ENCODE results near the gene DAZAP2. TPM values are rescaled to one million over a fixed set of nuclear protein-coding genes. Genes with fewer than 3 reads are reported as not detected.

DAZAP2 gene
- total RNA-seq, 4 donors from 2014 or later = 197 to 255 (median 238) TPM

- H3K9me3 ChIP-seq = no peaks in the 10 kb centered on the region
- TF ChIP-seq EP300 (IDR thresholded peaks at IDR 0.05) = no peak
- no peak for TF ChIP-seq CTCF (IDR thresholded peaks at IDR 0.05)
- TF ChIP-seq POLR2A (IDR thresholded peaks at IDR 0.05) = no peak
- no peak overlapping the region for H3K4me3 ChIP-seq
- 96 to 99% methylated on average over 3 of the region's 3 CpGs for WGBS, 2 donors
- no peaks in the 10 kb centered on the region for H3K27me3 ChIP-seq
- no peaks in the 10 kb centered on the region for H3K4me1 ChIP-seq
- DNase-seq (ENCODE audit: low spot score in 2 of 2) = no peak
- H3K36me3 ChIP-seq = no peaks in the 10 kb centered on the region
- no peak overlapping the region for H3K27ac ChIP-seq
Observed at GRCh38 chr12:51263341-51263740, 24.7 kb downstream of the DAZAP2 start.

GRCh38 chr12:51264297-51264696, 25.7 kb downstream of the DAZAP2 start:
- H3K4me3 ChIP-seq = no peak overlapping the region
- WGBS, 2 donors = 91 to 96% methylated on average over 5 of the region's 5 CpGs
- H3K4me1 ChIP-seq = peaks cover 0 to 5% (median 0%) of the 10 kb centered on the region in 4 donors
- no peak overlapping the region for H3K27ac ChIP-seq
- H3K36me3 ChIP-seq = no peaks in the 10 kb centered on the region
- H3K27me3 ChIP-seq = no peaks in the 10 kb centered on the region
- DNase-seq (ENCODE audit: low spot score in 2 of 2) = no peak
- TF ChIP-seq EP300 (IDR thresholded peaks at IDR 0.05) (no peak), CTCF (IDR thresholded peaks at IDR 0.05) (no peak), POLR2A (IDR thresholded peaks at IDR 0.05) (no peak)
- H3K9me3 ChIP-seq = no peaks in the 10 kb centered on the region

GRCh38 chr12:51265024-51265423, 26.4 kb downstream of the DAZAP2 start:
- DNase-seq (ENCODE audit: low spot score in 2 of 2) = no peak
- Histone ChIP-seq H3K4me1 (peaks cover 0 to 10% (median 0%) of the 10 kb centered on the region in 4 donors), H3K9me3 (no peaks in the 10 kb centered on the region), H3K27ac (no peak overlapping the region), H3K36me3 (no peaks in the 10 kb centered on the region), H3K4me3 (no peak overlapping the region), H3K27me3 (no peaks in the 10 kb centered on the region)
- TF ChIP-seq EP300 (IDR thresholded peaks at IDR 0.05) = no peak
- no peak for TF ChIP-seq POLR2A (IDR thresholded peaks at IDR 0.05)
- no peak for TF ChIP-seq CTCF (IDR thresholded peaks at IDR 0.05)

GRCh38 chr12:51269174-51270066, 30.8 kb downstream of the DAZAP2 start:
- 12 to 49% methylated on average over 13 to 54 of the region's 59 CpGs for WGBS, 2 donors
- peak in 1 of 2 donors; percentile 9 for DNase-seq (ENCODE audit: low spot score in 2 of 2)

More at GRCh38 chr12:51269174-51270066, 30.8 kb downstream of the DAZAP2 start:
- Histone ChIP-seq H3K27me3 (peaks cover 0 to 9% of the 10 kb centered on the region in 2 donors), H3K9me3 (no peaks in the 10 kb centered on the region), H3K36me3 (no peaks in the 10 kb centered on the region), H3K27ac (peak overlapping the region in 2 of 4 donors; percentile 75 to 77), H3K4me1 (peaks cover 0 to 13% (median 0%) of the 10 kb centered on the region in 4 donors), H3K4me3 (peak overlapping the region; percentile 26 to 91 (median 80))
- TF ChIP-seq CTCF (IDR thresholded peaks at IDR 0.05) (peak in 3 of 5 experiments; percentile 28 to 58 (median 34)), POLR2A (IDR thresholded peaks at IDR 0.05) (no peak)
